Renal cortex interstitium (tissue), 11 donors: ENCODE data around the gene NDUFB2. TPM values are rescaled to one million over a fixed set of nuclear protein-coding genes. Genes with fewer than 3 reads are reported as not detected.
"Not testable (repeated sequence)": the region's sequence is repeated elsewhere in the genome, so short reads cannot be mapped to it uniquely, and the experiment has no call there.

ENCODE experiments used
- DNase-seq, 11 donors: peaks; one replicate each; pipeline ENCODE4 v3.0.0-alpha.2; 2013; ENCODE audit warnings: low read depth in 9 of 11, low spot score in 4 of 11; ENCODE audit errors: extremely low read depth in 1 of 11
- polyA plus RNA-seq, 3 donors: library from polyadenylated mRNA; unstranded; fragments of 120-200 nt; gene quantifications; one replicate each; pipeline ENCODE4 v1.2.1, GENCODE V29; 2013; ENCODE audit not compliant: insufficient read length in 3 of 3

NDUFB2 gene
- polyA plus RNA-seq, 3 donors = 145 to 193 (median 193) TPM

- DNase-seq = no peak
These were observed 10.6 kb downstream of the NDUFB2 start for GRCh38 chr7:140707132-140707531.

- DNase-seq = not testable (repeated sequence)
These were observed 12.3 kb downstream of the NDUFB2 start for GRCh38 chr7:140708764-140709163.

- DNase-seq = not testable (repeated sequence)
These were observed 15.9 kb downstream of the NDUFB2 start for GRCh38 chr7:140712392-140712791.

- DNase-seq = no peak
These were observed 18.0 kb downstream of the NDUFB2 start for GRCh38 chr7:140714331-140715040.

GRCh38 chr7:140719721-140720120, 23.2 kb downstream of the NDUFB2 start:
- no peak for DNase-seq

GRCh38 chr7:140722254-140722653, 25.7 kb downstream of the NDUFB2 start:
- DNase-seq = no peak

- DNase-seq = no peak
These were observed 26.5 kb downstream of the NDUFB2 start for GRCh38 chr7:140723006-140723405.

GRCh38 chr7:140723574-140723973, 27.1 kb downstream of the NDUFB2 start:
- no peak for DNase-seq

- no peak for DNase-seq
These were observed 28.2 kb downstream of the NDUFB2 start for GRCh38 chr7:140724706-140725105.

GRCh38 chr7:140726281-140726680, 29.8 kb downstream of the NDUFB2 start:
- DNase-seq = no peak

GRCh38 chr7:140732416-140732815, 35.9 kb downstream of the NDUFB2 start:
- no peak for DNase-seq

- DNase-seq = no peak
These were observed 37.6 kb downstream of the NDUFB2 start for GRCh38 chr7:140734096-140734495.

- DNase-seq = no peak
These were observed 38.2 kb downstream of the NDUFB2 start for GRCh38 chr7:140734729-140735128.

- DNase-seq = no peak
These were observed 41.8 kb downstream of the NDUFB2 start for GRCh38 chr7:140738280-140738679.

GRCh38 chr7:140743255-140743654, 46.7 kb downstream of the NDUFB2 start:
- DNase-seq = not testable (repeated sequence)

GRCh38 chr7:140744005-140744404, 47.5 kb downstream of the NDUFB2 start:
- no peak for DNase-seq

GRCh38 chr7:140745266-140746058, 49.0 kb downstream of the NDUFB2 start:
- no peak for DNase-seq

- DNase-seq = no peak
These were observed 50.2 kb downstream of the NDUFB2 start for GRCh38 chr7:140746751-140747150.

- DNase-seq = no peak
These were observed 56.0 kb downstream of the NDUFB2 start for GRCh38 chr7:140752533-140752932.

- no peak for DNase-seq
These were observed 58.0 kb downstream of the NDUFB2 start for GRCh38 chr7:140754506-140754905.
